GM19372 (cell line): ENCODE data around the gene SEMA3E.
"Not testable (repeated sequence)": the region's sequence is repeated elsewhere in the genome, so short reads cannot be mapped to it uniquely, and the experiment has no call there.

ENCODE experiments used
- ATAC-seq: cut with Tn5 transposase; IDR thresholded peaks from one replicate; pipeline ENCODE4 v1.9.1; 2021; ENCODE audit warnings: mild to moderate bottlenecking, low read depth, moderate library complexity; ENCODE audit not compliant: unreplicated experiment

Gene SEMA3E

DNA sequence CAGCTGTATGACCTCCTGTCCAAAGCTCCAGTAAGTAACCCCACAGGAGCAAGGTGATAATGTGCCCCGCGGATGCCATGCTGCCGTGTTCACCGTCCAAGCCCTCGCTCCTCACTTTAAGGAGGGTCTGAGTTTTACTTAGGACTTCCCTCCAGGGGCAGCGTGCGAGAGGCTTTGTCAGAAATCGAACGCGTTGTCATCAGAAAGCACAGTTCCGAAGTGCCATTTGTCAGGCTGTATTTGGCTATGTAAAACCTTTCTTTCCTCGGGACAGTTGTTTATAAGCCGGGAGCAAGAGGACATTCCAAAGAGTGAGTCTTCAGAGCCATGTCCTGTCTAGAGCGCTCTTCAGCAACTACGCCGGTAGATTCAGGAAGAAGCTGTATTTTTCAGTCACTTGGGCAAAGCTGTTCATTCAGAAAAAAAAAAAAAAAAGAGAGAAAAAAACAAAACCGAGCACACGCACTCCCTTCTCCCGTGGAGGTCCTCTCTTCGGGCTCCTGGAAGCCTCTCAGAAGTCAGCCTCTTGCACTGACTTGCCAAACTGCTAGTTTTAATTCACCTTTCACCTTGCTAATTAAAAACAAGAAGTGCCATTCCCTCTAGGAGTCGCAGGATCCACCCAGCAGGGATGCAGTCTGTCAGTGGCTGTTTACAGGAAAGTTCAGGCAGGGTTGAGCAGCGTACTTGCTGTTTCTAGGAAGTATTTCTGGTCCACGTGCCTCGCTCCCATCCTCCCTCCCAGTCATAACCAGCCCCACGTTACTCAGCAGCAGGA, at the start of gene SEMA3E:
TSS of gene SEMA3E (minus strand) at position 676 of the 778 bp plus-strand sequence.
- ATAC-seq = no peak

DNA sequence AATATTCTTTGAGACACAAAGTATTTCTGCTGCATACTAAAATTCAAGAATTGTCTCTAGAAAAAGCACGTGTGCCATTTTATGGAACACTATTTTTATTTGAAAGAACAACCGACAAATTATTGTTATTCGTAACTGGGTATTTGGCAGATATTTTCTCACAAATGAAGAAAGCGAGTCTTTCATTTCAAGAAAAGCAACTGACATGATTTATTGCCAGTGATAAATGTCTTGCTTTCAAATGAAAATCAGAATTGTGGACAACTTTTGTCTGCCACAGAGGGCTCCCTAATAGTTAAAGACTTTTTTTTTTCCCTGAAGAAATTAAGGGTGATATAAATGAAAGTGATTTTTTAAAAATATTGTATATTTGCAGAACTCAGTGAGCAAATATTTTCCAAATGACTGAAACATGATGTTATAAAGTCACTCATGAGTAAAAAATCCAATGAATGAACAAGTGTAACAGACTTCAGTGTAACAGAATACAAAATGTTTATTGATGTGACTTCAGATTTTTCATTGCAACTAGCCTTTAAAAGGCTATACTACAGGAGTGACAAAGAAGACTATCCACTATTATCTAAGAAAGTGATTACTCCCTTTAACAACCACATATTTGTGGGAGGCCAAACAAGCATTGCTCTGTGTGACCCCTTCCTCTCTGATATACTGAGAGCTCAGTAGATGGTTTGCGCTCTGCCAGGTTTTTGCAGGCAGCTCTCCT, 49.0 kb upstream of the SEMA3E start:
- no peak for ATAC-seq

DNA sequence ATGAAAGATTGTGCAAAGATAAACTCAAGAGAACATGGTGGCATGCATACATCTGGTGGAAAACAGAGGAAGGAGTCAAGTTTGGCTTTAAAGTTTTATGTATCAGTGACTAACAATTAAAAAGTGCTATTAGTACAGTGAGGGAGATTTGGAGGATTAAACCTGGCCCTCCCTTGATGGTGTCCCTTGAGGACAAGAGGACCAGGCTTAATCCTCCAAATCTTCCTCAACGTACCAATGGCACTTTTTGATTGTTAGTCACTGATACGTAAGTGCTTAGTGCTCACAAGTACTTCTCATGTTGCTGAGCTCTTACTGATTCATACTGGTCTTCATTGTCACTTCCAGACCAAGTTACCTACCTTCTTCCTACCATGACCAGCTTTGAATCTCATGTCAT, 47.2 kb upstream of the SEMA3E start:
- ATAC-seq = no peak

DNA sequence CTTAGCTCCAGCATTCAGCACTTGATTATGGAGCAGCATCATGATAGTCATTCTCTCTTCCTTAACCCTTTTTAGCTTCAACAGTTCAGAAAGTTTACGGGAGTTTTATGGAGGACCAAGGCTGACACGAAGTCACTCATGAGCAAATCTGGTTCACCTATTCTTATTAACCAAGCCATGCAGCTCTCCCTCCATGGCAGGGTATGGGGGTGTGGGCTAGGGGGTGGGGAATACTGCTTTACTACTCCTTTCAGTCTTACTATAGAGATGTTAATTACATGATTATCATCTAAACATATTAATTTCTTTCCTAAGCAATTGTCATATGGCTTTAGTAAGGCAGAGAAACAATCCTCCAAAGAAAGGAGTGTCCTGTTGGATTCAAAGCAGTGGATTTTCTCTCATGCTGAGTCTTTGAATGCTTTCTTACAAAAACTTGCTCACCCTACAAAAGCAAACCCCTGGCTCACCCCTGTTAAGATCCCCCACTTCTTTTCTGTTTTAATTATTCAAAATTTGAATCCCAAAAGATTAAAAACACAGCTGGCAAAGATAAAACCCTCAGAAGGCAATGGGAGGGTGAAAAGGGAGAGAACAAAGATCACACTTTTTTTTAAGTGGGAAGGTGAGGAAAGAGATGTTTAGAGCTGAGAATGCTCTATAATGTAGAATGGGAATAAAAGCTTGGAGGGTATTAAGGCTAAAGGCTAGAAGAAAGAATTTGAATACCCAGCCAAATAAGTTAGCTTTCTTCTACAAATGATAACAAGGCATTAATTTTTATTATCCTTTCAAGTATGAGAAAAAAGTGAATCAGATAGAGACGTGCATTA, 46.4 kb upstream of the SEMA3E start:
- ATAC-seq = no peak

DNA sequence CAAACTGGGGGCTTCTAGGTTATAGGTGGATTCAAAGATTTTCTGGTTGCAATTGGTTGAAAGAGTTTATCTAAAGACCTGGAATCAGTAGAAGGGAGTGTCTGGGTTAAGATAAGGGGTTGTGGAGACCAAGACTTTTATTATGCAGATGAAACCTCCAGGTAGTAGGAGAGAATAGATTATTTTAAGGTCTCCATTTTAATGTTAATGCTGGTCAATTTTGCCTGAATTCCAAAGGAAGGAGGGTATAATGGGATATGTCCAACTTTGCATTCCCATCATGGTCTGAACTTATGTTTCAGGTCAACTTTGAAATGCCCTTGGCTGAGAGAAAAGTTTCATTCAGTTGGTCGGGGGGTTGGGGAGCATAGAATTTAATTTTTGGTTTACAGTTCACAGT, 44.3 kb upstream of the SEMA3E start:
- ATAC-seq = no peak

DNA sequence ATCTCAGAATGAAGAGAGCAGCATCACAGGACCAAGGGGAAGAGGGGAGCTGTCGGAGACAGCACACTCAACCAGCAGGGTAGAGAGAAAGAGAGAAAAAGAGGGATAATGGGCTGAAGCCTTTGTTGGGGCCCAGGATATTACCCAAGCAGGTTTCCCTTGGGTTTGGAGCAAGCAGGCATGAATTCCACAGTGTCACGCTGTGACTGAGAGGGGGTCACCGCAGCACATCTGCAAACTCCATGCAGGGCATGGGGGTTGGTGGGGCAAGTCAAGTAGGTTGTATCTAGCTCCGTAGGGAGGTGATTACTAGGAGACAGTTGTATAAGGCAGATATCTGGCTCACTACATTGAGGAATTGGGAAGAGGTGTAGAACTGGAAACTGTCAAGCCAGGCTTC, 42.2 kb upstream of the SEMA3E start:
- no peak for ATAC-seq

DNA sequence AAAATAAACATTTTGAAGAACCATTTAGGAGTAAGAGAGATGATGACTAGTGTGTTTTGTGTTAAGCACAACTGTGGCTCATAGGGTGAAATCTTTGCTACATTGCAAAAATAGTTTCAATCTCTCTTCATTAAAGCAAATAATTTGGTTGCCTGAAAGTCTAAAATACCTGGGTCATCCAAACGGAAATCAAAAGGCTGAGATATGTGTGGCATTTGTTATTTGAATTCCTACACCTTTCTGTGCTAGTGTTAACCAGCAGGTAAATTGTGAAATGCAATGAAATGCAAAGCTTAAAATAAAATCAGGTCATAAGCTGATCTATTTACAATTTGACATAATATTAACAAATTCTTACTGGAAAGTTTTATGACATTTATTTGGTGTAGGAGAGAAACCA, 40.9 kb upstream of the SEMA3E start:
- ATAC-seq = no peak

DNA sequence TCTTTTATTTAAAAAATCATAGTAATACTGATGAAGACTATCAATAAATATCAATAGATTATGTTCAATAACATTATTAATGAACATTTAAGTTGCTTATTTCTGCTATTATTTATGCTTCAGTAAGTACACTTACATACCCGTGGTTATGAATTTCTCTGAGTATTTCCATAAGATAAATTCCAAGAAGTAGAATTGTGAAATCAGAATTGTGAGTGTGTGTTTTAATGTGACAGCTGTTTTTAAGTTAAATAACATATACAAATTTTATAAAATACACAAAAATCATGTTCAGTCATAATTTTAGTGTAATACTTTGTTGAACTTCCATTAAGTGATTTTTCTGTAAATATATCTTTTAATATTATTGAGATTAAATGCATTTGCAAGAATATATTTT, 37.5 kb upstream of the SEMA3E start:
- ATAC-seq = no peak

DNA sequence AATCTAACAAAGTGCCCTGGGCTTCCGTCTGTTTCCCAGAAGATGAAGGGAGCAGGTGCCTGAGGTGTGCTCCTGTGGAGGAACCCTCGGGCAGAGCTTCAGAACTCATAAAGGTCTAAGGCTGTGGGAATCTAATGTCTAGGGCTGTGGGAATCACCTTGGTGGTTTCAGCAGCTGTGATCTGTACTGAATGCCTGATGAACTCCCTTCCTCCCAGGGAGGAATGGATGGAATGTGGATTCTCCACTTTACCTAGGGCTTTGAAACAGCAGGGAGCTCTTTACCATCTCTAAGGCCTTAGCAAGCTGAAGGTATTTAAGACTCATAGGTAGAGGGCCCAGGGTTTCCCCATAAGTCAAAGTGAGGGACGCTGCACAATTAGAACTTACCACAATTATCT, 36.0 kb upstream of the SEMA3E start:
- ATAC-seq = no peak

DNA sequence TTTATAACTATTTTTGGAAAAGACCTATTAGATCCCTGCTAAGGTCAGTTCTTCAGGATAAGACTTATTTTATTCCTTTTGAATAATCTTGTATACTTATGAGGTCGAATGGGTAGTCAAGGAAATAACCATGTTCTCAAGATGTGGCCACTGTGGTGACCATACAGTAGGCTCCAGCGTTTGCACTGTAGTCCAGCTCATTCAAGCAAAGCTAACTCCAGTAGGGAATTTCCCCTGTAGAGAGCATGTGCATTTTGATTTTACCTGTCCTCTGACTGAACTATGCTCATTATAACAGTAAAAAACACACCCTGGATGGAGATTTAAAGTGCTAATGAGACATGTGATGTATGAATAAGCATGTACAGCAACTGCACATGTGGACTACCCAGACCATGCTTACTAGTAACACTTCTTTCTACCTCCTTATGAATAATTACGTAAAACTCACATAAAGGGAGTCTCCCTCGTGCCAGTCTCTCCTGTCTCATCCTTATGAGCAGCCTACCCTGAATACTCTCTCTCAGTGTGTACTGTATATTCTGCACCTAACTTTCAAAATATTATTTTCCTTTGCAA, 32.4 kb upstream of the SEMA3E start:
- no peak for ATAC-seq

DNA sequence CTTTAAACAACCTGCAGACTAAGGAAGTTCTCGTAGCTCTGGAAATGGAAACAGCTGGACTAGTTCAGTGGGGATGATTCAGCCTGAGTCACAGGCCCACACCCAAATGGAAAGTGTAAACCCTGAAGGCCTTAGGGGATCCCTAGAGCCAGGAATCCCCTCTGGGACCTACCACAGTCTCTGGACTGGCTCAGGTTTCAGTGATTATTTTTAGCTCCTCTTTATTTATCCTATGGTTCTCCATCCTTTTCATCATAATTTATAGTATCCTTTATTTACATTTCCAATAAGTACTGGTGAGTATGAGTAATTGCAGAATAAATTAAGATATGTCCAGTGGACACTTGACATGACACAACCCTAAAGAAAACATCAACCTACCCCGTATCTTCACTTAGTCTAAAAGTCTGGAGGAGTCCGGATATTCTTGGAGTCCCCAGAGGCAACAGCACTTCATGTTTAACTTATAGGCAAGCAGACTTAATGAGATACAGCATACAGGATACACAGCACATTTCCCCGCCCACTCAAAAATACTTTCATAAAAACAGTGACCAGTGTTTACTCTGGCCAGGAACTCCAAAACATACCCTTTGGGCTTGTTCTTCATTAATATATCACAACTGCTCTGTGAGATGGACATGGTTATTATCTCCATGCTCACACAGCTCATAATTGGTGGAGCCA, 28.4 kb upstream of the SEMA3E start:
- no peak for ATAC-seq

DNA sequence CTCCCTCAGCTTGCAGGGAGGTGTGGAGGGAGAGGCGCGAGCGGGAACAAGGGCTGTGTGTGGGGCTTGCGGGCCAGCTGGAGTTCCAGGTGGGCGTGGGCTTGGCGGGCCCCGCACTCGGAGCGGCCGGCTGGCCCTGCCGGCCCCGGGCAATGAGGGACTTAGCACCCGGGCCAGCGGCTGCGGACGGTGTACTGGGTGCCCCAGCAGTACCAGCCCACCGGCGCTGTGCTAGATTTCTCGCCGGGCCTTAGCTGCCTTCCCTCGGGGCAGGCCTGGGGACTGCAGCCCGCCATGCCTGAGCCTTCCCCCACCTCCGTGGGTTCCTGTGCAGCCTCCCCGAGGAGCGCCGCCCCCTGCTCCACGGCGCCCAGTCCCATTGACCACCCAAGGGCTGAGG, 24.4 kb upstream of the SEMA3E start:
- not testable (repeated sequence) for ATAC-seq

DNA sequence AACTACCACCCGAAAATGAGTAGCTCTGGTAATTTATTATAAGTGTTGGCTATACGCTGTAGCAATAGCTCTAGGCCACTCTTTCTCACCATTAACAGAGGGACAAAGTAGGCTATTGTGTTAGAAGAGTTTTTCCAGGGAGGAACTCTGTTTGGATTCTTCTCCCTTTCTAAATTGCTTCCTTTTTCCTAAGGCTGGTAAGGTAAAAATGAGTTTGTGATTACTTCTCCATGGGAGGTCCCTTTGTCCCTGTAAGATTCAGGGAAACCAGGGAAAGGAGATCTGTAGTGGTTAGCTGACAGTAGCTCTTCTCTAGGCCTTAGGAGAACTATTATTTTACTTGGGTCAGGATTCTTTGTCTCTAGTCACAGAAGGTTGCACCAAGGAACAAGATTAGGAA, 23.2 kb upstream of the SEMA3E start:
- ATAC-seq = no peak

DNA sequence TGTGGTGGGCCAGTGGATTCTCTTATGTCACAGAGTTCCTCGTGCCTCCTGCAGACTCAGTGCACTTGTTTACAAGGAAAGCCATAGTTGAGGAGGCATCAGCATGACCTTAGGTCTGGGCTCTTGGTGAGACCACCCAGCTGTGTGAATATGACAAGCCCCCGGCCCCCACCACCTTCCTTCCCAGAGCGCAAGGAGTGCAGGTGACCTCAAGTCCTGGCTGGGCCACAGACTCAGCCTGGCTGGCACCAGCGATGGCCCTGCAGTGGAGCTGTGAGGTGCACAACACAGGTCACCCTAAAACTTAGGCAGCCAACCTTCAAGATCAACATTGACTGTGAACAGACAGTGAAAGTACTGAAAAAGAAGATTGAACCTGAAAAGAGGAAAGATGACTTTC, 14.2 kb upstream of the SEMA3E start:
- ATAC-seq = no peak

DNA sequence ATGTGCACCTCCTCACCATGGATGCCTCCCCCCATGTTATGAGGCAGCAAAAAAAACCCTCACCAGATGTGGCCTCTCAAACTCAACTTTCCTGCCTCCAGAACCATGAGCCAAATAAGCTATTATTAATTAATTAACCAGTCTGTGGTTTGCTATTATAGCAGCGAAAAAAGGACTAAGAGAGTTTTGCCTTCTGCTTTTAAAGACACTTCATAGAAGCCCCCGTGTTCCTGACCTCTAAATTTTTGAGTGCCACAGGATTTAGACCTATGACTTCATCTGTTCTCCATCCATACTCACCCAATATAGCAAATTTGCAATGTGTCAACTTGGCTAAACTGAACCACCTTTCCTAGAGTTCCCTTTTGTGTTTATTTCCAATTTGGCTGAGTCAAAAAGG, 9.2 kb upstream of the SEMA3E start:
- no peak for ATAC-seq

DNA sequence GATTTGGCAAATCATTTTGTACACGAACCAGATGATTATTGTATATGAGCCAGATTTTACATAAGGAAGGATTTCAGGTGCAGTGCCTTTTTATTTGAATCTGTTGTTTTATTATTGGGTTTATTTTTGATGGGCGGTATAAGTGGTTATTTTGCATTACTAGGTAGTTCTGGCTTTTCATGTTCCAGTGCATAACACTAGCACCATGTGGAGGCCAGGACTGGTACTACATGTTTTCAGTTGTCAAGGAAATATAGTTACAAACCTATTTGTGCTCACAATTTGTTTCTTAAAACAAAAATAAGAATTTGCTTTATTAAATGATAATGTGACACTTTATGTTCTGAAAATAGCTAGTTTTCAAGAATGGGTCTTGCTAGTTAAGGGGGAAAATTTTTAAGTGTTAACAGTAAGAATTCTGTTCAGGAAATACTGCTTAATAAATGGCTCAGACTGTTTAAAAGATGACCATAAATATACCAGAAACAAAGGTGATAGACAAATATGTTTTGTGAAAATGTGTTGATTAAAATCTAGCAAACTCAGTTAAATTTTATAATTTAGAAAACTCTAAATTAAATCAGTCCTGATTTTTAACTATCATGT, 7.1 kb upstream of the SEMA3E start:
- no peak for ATAC-seq

DNA sequence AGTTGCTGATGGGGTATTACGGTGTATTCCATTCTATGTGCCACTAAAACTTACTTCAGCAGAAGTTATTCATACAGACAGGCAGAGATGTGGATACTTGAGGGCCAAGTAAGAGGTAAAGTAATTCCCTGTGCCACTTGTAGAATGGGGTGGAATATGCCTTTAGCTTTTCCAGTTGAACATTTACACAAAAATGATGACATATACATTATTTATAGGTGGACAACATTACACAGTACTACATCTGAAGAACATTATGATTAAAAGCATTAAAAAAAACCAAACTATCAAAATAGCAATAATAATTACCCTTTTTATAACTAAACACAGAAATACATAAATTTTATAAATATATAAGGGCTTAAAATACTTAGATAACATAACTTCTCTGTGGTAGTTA, 3.5 kb upstream of the SEMA3E start:
- no peak for ATAC-seq

DNA sequence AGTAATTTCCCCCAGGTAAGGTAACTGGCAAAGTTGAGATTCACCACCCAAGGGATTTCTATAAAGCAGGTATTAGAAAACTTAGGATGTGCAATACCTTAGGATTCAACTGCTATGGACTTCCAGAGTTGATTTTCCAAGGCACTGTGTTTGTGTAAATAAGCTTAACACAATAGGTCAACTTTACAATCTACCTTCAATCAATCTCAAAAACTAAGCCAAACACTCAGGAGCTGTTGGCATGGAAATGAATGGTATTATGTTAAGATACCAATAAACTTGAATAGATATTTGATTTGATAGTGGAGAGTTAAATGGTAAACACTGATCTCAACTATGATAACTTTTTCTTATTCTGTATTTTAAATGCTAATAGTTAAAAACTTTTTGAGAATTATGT, 762 bp upstream of the SEMA3E start:
- no peak for ATAC-seq

DNA sequence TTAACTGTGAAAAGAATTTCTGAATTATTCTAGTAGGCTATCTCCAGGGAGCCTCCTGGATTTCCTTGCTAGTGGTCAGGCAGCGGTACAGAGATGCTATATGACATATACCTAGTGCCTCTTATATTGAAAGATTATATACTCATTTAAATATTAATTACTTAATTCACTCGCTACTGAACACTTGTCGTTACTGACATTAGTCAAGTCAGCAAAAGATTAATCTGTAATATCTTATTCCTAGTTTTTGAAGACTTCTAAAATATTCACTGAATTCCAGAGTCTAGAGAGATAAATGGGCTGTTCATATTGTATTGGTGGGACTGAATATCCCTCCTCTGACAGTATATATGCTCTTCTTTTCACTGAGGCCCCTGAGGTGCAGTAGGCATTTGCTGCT, 2.9 kb downstream of the SEMA3E start:
- ATAC-seq = no peak

DNA sequence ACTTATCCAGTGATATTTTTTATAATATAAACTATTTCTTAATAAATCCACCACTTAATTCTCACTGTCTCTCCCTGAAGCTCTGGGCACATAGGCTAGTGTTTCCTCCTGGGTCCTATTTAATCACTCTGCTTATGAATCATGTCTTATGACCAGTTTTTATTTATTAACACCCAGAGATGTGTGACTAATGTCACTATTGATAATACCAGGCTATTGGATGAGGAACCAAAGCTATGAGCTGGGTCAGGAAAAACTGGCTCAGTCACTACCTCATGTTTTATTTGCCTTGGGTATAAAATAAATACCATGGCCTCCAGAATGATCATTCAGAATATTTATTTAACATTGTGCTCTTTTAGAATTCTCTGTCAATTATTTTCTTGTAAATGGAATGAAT, 5.2 kb downstream of the SEMA3E start:
- ATAC-seq = no peak
